Measurements from ENCODE around the gene KRT81.
"Not testable (repeated sequence)": the region's sequence is repeated elsewhere in the genome, so short reads cannot be mapped to it uniquely, and the experiment has no call there.

Gene KRT81

DNA sequence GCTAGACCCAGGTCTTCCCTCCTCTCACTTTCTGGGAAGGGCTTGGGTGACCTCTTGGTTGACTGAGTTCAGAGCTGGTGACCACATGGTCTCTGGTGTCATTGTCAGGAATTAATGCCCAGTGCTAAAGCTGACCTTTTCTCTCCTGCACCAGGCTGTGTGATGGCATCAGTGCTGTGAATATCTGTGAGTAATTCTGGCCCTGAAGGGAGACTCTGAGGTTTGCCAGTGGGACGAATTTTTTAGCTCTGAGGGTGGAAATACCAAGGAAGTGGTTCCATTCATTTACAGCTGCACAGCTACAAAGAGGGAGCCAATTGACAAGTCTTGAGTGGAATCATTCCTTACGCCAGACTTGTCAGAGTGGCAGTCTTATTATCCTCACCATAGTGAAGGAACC, 23.1 kb downstream of the KRT81 start:
- no peak for DNase-seq

DNA sequence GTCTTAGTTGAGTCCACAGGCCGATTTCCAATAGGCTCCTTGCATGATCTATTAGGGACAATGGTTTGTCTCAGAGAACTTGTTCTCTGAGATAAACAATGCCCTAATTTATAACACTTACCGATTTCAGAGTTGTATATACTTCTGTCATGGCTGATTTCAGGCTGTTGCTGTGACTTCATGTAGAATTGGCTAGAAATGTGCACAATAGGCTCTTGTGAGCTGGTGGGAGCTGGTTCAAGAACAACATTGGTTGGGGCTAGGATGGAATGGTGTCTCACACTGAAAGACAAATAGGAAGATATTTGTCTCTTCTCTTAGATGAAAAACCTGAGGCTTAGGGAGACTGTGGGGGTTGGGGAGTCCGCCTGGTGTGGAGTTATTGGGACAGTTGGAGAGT, 23.6 kb downstream of the KRT81 start:
- no peak for DNase-seq

DNA sequence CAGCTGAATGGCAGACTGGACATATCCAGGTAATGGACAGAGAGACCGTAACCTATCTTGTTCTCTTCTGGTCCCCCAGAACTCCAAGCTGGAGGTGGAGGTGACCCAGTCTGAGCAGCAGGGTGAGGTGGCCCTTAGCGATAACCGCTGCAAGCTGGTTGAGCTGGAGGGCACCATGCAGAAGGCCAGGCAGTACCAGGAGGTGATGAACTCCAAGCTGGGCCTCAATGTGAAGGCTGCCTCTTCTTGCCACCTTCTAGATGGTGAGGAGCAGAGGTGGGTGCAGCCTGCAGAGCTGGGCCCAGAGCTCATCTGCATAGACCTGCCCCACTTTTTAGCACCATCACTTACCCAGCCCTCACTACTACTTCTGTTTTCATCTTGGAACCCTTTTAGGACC, 24.1 kb downstream of the KRT81 start:
- no peak for DNase-seq

DNA sequence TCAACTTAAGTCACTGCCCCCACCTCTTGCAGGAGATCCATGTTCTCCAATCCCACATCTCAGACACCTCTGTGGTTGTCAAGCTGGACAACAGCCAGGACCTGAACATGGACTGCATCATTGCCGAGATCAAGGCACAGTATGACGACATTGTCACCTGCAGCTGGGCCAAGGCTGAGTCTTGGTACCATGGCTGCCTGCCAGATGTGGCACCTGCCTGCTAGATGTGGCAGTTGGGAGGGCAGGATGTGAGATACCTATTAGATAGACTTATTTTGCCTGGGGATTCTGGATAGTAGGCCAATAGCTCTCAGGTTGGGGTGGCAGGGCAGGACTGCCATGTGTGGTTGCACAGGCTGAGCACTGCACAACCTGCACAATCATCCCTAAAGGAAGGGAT, 24.8 kb downstream of the KRT81 start:
- DNase-seq = peak; percentile 4

DNA sequence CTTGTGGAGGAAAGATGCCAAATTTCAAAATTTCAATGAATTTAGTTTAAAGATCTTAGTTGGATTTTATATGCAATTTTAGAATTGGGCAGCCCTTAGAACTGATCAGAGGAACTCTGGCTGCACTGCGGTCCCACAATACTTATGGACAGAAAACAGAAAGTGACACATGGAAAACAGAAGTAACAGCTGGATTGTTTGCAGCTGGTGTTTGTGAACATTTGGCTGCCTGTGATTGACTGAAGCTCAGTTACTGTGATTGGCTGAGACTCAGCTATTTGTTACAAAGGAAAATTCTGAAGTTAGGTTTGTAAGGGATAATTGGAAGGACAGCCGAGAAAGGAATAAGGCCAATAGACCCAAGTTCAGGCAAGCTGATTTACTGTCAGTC, 26.9 kb downstream of the KRT81 start:
- DNase-seq = no peak

DNA sequence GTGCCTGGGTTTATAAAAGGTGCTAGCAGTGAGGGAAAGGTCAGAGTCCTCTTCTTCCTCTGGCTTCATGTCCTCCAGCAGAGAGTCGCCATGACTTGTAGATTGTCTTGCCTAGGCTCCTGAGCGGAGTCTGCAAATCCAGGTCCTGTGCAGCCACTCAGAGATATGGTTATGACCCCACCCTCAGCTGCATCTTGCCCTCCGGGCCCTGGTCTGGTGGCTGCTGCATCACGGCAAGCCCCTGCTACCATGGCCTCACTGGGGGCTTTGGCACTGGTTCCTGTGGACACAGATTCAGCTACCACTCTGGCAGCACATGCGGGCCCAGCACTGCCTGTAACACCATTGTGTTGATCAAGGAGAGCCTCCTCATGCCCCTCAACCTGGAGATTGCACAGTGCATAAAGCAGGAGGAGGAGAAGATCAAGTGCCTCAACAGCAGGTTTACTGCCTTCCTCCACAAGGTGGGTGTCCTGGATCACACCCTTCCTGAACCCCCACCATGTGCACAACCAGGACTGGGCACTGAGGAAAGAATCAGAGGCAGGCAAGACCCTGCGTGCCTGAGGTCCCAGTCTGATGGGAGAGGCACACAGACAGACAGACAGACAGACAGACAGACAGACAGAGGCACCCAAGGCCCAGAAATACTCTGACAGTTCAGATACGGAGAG, 27.4 kb downstream of the KRT81 start:
- no peak for DNase-seq

DNA sequence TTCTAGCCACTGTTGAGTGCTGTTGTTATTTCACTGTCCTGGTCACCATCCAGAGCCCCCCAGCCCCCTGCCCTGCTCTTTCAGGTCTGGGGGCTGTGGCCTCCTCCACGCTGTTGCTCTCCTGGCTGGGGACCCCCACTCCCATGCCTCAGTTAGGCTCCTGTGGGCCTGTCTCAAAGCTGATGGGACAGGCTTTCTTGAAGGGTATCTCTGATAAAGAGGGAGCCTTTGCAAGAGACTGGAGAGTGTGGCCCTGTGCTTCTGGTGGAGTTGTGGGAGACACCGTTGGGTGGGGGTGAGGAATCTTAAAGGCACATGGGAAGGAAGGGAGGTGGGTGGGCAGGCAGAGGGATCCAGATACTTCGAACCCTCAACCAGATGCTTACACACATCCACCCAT, 29.0 kb downstream of the KRT81 start:
- DNase-seq = no peak

DNA sequence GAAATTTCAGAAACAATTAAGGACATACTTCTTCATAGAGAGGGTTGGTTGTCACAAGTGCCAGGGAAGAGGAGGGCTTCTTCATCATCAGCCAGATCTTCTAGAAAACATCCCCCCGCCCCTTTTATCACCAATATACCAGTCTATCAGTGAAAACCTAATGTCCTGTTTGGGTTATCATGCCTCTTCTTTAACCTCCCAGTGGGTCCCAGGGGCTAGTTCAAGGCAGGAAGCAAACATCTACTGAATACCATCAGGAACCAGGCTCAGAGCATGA, 30.2 kb downstream of the KRT81 start:
- no peak for DNase-seq

DNA sequence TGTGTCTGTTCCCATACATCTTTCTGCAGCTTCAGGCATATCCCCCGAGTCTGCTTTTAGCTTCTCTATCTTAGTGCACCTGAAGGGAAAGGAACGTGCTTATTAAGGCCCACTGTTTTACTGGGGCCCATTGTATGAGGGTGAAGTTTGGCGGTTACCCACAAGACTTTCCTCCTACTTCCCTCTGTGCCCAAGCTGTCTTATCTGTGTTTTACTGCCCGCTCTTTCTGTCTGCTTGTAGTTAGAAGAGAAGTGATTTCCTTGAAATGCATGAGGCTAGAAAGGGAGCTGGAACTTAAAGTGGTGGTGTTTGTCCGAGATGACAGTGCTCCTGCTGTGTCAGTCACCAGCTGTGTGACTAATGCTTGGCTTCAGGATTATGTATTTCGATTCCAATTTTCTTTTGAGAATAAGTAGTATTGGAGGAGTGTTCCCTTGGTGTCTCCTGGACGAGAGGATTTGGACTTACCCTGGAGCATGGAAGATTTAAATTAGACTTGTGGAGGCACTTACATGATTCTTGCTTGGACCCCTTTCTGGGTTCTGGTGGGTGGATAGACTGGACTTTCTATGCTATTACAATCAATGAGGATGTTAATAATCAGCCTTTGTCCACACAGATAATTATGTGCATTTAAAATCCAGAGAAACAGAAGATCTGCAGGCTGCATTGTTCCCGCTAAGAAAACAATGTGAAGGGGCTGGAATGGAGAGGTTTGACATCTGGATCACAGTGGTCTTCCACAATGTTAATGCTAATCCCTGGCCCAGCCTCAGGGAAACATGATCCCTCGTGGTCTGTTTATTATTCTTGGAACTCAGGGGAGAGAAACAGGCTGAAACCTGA, 30.8 kb downstream of the KRT81 start:
- DNase-seq = no peak

DNA sequence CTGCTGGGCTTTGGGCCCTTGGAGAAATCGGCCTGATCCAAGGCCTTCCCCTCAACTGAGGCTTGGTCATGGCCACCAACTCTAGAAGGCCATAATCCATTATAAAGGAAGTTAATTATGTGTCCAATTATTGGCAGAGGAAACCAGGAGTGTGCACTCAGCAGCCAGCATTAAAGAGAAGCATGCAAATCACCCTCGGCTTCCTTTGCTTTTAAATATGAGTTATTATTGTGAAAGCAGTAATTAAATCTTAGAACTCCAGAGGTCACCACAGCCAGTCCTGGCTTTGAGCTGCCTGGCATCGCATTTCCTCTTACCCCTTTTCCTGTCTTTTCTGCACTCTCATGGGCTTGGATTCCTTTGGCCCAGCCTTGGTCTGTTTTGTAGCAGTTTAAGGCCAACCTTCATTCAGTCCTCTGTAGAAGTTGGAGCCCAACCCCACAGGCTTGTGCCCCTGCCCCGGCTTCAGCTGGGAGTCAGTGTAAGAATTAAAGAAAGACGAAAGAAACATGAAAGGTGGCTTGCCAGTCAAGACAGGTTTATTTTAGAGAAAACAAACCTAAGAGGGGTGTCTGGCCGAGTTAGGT, 31.6 kb downstream of the KRT81 start:
- no peak for DNase-seq

DNA sequence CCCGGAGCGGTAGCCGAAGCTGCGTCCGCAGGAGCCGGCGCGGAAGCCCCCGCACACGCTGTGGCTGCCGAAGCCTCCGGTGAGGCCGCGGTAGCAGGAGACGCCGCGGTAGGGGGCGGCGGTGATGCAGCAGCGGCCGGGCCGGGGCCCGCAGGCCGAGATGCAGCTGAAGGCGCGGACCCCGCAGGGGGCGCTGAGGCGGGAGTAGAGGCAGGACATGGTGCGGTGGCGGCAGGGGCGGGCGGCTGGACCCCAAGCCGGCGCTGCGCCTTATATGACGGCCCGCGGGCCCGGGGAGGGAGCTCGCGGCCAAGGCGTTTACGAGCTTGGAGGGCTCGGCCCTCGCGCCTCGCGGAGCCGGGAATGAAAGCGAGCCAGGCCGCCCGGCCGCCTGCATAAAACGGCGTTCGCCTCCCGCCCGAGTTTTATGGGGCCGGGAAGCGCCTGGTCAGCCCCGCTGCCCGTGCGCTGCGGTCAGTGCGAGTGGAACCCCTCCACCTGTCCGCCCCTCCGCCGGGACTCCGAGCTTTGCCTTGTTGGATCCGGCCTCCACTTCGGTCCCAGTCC, 32.9 kb downstream of the KRT81 start:
- DNase-seq = no peak

DNA sequence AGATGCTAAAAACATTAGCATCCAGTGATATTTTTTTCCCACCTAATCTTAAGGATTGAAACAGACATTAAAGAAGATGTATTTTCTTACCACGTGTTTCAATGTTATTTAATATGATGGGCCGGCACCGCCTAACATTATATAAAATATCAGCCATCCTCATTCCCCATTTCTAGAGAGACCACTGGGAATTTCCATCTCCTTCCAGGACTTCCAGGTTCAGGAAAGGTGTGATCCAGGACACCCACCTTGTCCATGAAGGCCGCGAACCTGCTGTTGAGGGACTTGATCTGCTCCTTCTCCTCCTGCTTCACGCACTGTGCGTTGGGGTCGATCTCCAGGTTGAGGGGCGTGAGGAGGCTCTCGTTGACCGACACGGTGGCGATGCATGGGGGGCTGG, 33.4 kb downstream of the KRT81 start:
- DNase-seq = not testable (repeated sequence)

DNA sequence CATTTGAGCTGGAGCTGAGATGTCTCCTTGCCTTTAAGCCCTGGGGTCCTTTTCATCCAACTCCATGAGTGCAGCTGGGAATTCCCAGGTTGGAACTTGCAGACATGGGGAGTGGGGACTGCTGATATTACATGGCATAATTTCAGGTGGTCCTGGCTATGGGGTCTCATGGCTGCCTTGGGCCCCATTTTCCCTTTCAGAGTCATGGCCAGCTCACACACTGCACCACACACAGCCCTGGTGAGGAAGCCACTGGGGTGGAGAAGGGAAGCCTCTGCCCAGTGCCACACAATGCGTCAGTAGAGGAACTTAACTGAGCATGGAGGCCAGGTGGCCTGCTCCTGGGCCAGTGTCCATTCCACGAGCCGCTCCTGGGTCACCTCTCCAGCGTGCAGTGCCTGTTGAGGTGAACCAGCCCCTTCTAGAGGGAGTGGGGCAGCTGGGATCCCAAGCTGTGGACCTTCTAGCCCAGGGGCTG, 34.2 kb downstream of the KRT81 start:
- no peak for DNase-seq

DNA sequence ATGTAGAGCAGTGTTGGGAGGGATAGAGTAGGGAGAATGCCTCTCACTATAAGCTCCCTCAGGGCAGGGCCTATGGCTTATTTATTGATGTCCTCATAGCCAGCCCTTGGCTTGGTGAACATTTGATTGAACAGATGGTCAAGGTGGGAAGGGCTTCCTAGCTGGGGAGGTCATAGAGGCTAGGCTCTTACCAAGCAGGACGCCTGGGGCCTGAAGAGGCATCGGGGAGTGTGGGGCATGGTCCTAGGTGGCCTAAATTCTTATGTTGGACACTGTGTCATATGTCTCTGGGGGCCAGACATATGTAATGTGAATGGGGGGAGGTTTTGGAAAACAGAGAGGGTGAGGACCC, 34.8 kb downstream of the KRT81 start:
- DNase-seq = no peak

DNA sequence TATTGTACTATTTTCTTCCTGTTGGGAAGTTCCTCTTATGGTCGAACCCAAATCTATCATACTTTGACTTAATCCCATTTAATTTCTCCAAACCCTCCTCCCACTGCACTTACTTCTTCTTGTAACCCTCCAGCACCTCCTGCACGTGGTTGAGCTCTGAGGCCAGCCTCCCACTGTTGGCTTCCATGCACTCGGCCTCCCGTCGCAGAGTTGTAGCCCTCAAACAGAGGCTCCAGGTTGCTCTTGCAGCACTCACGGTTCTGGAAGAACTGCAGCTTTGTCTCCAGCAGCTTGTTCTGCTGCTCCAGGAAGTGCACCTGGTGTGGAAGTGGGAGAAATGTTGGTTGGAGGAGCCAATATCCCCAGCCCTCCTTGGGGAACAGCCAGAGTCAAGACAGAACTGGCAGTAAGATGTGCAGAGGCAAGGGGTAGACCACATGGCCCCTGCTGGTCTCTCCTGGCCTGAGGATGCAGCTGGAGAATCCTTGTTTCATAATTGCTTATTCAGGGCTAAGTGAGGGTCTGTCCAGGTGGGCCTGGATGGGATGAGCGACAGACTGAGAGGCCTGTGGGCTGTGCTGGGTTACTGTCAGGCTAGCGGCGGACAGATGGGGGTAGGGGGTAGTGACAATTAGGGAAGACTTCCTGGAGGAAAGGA, 35.3 kb downstream of the KRT81 start:
- DNase-seq = no peak

DNA sequence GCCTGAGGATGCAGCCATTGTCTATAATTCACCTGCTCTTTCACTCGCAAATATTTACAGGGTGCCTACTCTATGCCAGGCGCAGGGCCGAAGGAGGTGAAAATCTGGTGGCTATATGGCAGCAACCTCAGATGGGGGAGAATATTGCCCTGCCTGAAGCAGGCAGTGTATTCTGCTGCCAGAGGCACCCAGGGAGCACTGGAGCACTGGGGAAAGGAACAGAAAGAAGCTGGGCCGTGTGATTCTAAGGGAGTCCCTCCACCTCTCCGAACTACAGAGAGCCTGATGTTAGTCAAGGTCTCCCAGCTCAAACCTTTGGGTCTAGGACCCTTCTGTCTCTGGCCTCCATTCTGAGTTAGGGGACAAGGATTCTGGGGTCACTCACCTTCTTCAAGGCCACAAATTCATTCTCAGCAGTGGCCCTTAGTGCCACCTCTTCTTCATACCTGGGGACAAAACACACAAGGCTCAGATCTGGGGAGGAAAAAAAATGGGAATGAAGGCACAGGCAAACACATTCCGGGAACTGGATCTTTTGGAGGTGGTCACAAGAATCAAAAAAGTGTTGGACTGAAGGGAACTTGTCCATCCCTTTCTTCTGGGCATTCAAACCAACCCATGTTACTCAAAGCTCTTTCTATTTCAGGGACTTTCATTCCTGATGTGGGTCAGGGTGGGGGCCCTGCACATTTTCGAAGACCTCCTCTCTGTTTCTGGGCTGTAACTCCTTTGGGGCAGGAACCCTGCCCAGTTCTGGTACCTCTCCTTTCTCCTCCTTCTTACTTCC, 36.2 kb downstream of the KRT81 start:
- no peak for DNase-seq

DNA sequence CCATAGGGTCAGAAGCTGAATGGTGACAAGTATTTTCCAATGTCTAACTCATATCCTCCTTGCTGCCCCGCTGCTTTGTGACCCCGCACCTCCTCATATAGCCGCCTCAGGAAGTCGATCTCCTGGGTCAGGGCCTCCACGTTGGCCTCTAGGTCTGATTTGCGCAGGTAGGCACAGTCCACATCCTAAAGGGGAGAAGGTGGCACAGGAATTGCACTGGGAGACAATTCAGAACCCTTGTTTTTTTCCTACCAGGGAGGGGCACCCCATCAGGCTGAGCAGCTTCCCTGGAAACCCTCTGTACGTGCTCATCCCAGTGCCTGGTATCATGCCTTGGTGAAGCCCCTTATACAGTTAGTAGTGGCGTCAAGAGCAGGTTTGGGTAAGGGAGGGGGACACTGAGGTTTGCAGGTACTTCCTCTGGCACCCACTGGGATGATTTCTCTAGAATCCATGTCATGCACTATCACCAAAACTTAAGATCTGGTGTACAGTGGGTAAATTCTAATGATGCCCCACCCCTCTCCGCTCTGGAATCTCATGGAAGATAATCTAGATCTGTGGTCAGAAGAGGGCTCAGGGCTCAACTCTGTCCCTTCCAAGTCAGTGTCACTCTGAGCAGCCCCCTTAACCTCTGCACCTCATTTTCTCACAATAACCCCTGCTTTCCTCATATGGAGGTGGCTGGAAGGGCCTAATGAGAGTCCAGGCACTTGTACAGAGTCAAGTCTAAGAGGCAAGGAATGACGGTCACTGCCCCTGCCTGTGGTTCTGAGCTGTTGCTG, 37.0 kb downstream of the KRT81 start:
- no peak for DNase-seq

DNA sequence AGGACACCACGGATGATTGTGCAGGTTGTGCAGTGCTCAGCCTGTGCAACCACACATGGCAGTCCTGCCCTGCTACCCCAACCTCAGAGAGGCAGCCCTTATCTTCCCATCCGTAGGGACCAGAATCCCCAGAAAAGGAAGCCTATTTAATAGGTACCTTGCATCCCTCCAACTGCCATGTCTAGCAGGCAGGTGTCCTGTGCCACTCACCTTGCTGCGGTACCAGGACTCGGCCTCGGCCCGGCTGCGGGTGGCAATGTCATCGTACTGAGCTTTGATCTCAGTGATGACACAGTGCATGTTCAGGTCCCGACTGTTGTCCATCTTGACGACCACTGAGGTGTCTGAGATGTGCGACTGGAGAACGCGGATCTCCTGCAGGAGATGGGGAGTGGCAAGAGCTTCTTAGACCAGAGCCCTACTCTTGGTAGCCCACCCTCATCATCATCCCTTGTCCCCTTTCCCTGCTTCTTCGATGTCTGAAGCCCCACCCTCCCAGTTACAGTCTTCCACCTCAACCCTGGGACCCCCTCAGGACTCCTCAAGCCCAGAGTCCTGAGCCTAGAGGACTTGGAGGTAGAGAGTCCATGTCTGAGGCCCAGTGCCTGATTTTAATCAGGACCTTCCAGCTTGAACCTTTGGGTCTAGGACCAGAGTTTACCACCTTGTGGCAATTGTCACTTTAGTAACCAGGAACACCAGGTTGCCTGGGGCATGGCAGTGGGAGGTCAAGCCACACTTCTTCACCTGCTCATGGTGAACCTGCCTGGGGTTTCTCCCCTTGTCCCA, 37.7 kb downstream of the KRT81 start:
- no peak for DNase-seq

DNA sequence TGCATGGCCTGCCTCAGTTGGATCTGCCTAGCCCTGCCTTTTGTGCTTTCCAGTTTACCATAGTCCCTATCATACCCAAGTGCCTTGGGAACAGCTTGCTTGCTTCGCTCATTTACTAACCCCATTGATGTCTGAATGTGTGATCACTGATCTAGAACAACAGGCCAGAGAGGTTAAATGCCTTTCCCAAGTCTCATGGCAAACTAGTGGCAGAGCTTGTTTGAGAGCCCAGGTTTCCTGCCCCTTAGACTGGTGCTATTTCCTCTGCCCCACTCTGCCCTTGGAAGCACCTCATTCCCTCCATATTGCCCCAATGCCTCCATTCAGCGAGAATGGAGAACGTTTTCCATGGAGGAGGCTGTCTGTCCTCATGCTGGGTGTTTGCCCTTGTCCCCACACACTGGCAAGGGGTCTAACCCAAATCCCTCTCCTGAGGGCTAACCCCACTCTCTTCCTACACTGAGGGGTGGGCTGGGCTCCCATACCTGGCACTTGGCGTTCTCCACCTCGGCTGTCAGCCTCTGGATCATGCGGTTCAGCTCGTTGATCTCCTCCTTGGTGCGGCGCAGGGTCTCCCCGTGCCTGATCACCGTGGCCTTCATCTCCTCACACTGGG, 38.5 kb downstream of the KRT81 start:
- no peak for DNase-seq

DNA sequence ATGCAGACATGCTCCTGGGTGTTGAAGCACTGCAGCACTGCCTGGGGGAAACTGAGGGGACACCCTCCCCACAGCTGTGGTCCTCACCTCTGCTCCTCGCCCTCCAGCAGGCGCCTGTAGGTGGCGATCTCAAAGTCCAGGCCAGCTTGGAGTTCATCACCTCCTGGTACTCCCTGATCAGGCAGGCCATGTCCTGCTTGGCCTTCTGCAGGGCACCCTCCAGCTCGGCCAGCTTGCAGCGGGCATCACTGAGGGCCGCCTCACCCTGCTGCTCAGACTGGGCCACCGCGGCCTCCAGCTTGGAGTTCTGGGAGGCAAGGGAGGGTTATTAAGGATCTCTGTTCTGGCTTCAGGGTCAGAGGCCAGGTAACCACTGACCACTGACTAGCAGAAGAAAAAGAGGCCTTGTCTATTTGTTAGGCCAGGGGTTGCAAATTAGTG, 39.1 kb downstream of the KRT81 start:
- not testable (repeated sequence) for DNase-seq
